ENCODE data around the gene SLCO4A1. TPM values are rescaled to one million over a fixed set of nuclear protein-coding genes. Genes with fewer than 3 reads are reported as not detected.

The SLCO4A1 gene
- total and polyA plus RNA-seq, 12 donors: 0.39 to 27.0 (median 4.9) TPM

- intact Hi-C loops (cut with DNase I): no loop called here
- Histone ChIP-seq H3K4me3 (no peak overlapping the region), H3K27me3 (peaks cover 42% of the 10 kb centered on the region), H3K27ac (no peak overlapping the region), H3K4me1 (replicated peaks in 1 of 2) (peaks cover 0 to 9% of the 10 kb centered on the region in 2 donors), H3K9me3 (replicated peaks in 1 of 3) (no peaks in the 10 kb centered on the region), H3K36me3 (replicated peaks in 1 of 2) (no peaks in the 10 kb centered on the region)
- TF ChIP-seq CTCF (IDR thresholded peaks at IDR 0.05): no peak
- 2 to 22% (median 3%) methylated on average over 7 to 20 of the region's 20 CpGs for WGBS, 4 donors
- no peak for DNase-seq
These were observed 65.7 kb downstream of the SLCO4A1 start for GRCh38 chr20:62707921-62708521.

GRCh38 chr20:62708591-62709536 is 66.6 kb downstream of the SLCO4A1 start, which contains the start of gene NTSR1:
Gene NTSR1 (plus strand): TSS chr20:62708836. CDS start chr20:62709208, 372 bp downstream.
- H3K27ac ChIP-seq: no peak within 1 kb of the TSS
- H3K36me3 ChIP-seq (replicated peaks in 1 of 2): no peaks in the 10 kb centered on the region
- TF ChIP-seq CTCF (IDR thresholded peaks at IDR 0.05) (no peak), POLR2A (IDR thresholded peaks at IDR 0.05) (no peak)
- DNase-seq: no peak
- H3K4me1 ChIP-seq (replicated peaks in 1 of 2): peaks cover 0 to 6% of the 10 kb centered on the region in 2 donors
- H3K27me3 ChIP-seq: peaks cover 42% of the 10 kb centered on the region
- 8 to 61% (median 9%) methylated on average over 14 to 123 of the region's 124 CpGs for WGBS, 4 donors
- no peak within 1 kb of the TSS for H3K4me3 ChIP-seq
- intact Hi-C loops (cut with DNase I): no loop called here
- H3K9me3 ChIP-seq (replicated peaks in 1 of 3): no peaks in the 10 kb centered on the region

GRCh38 chr20:62709537-62709905 is 67.2 kb downstream of the SLCO4A1 start:
- H3K27me3 ChIP-seq: peaks cover 42% of the 10 kb centered on the region
- WGBS, 4 donors: 66 to 79% (median 72%) methylated on average over 13 to 30 of the region's 30 CpGs
- no peak overlapping the region for H3K4me3 ChIP-seq
- no peaks in the 10 kb centered on the region for H3K36me3 ChIP-seq (replicated peaks in 1 of 2)
- no peaks in the 10 kb centered on the region for H3K9me3 ChIP-seq (replicated peaks in 1 of 3)
- no peak overlapping the region for H3K27ac ChIP-seq
- DNase-seq: no peak
- H3K4me1 ChIP-seq (replicated peaks in 1 of 2): no peaks in the 10 kb centered on the region
- intact Hi-C loops (cut with DNase I): no loop called here
- TF ChIP-seq POLR2A (IDR thresholded peaks at IDR 0.05): no peak
- TF ChIP-seq CTCF (IDR thresholded peaks at IDR 0.05): no peak

GRCh38 chr20:62710221-62710885 is 68.0 kb downstream of the SLCO4A1 start:
- H3K4me1 ChIP-seq (replicated peaks in 1 of 2): no peaks in the 10 kb centered on the region
- no peak overlapping the region for H3K4me3 ChIP-seq
- WGBS, 4 donors: 65 to 74% (median 68%) methylated on average over 17 to 20 of the region's 20 CpGs
- no peaks in the 10 kb centered on the region for H3K36me3 ChIP-seq (replicated peaks in 1 of 2)
- peaks cover 46% of the 10 kb centered on the region for H3K27me3 ChIP-seq
- no peak for DNase-seq
- intact Hi-C loops (cut with DNase I): no loop called here
- TF ChIP-seq CTCF (IDR thresholded peaks at IDR 0.05) (no peak), POLR2A (IDR thresholded peaks at IDR 0.05) (no peak)
- H3K27ac ChIP-seq: no peak overlapping the region
- H3K9me3 ChIP-seq (replicated peaks in 1 of 3): no peaks in the 10 kb centered on the region

Data from adrenal gland (tissue), 12 donors.